Activated CD8-positive, alpha-beta memory T cell treated with anti-CD3 and anti-CD28 coated beads for 36 hours (primary cell): Measurements from ENCODE around the gene ADGRD1. TPM values are rescaled to one million over a fixed set of nuclear protein-coding genes. Genes with fewer than 3 reads are reported as not detected.

ENCODE experiments used
- CTCF ChIA-PET: fragments of 350-600 bp; sonication (Branson Sonifier 250); formaldehyde crosslinking; loops from one replicate; lab custom pipeline; 2021; ENCODE audit warnings: antibody characterized with exemption; lab: Charles Lee
- POLR2A ChIA-PET: fragments of 350-600 bp; sonication (Branson Sonifier 250); formaldehyde crosslinking; loops from one replicate; lab custom pipeline; 2021; ENCODE audit warnings: antibody characterized with exemption; lab: Charles Lee
- total RNA-seq, 2 experiments: library from RNA; stranded (reverse); gene quantifications; one replicate each; pipeline ENCODE4 v1.2.3, GENCODE V29; 2021

The ADGRD1 gene
- total RNA-seq, 2 experiments from 2014 or later = 0.57 to 0.78 TPM

DNA sequence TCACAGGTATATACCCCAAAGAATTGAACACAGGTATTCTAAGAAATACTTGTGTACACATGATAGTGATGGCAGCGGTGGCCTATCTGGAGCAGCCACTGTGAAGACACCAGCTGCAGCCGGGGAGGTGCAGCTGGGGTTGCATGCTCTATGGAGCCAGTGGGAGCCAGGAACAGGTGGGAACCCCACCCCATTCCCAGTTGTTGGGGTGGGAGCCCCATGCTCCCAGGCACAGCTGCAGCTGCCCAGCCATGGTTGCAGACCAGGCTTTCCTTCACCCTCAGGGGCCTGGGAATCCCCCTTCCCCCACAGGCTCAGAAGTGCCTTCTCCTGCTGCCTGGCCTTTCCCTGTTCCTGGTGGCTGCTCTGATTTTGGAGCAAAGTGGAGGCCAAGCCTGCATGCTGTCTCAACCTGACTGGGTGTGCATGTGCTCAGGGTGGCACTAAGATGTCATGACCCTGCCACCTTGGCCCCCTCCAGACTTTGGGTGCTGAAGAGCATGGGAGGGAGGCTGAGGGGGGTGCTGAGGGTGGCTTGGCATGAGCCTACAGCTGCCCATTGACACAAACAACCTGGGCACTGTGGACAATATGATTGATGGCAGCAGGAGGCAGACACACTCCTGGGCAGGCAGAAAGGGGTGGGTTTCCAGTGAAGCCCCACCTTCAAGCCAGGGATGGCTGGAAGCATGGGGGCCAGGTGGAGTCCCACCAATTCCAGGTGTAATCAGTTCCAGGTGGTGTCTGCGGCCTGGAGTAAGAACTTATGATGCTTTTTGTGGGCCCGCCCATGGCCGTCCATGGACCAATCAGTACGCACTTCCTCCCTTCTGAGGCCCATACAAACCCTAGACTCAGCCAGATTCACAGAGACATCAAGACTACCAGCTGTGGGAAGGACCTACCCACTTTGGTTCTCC, 234.7 kb downstream of the ADGRD1 start:
- POLR2A ChIA-PET = no interaction called here
- CTCF ChIA-PET = no interaction called here

DNA sequence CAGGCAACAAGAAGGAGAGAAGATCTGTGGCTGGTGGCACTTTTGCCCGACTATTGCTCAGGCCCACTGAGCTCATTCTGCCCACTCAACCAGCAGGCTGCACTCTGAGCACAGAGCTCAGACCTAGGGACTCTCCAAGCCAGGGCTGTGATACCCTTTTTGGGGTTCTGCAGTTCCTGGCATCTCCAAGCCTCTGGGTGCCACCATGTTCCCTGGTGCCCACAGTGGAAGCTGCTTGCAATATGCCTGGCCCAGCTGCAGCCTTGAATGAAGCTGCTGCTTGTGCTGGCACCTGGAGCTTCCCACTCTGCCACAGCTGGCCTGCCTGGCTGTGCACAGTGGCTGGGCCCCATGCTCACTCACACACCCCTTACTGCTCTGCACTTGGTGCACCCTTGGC, 236.1 kb downstream of the ADGRD1 start:
- ChIA-PET CTCF (no interaction called here), POLR2A (no interaction called here)

DNA sequence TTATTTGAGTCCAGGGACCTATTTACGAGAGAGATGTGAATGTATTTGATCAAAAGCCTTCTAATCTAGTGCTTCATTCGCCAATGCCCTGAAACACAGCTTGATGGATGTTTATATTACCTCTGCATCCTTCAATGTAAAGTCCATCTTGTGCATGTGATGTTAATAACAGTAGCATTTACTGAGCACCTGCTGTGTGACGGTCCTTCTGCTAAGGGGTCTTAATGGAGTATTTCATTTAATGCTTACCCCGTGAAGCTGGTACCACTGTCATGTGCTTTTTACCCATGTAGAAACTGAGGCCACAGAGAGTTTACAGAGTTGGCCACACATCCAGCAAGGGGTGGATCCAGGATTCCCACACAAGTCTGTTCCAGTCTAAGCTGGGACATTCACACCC, 237.3 kb downstream of the ADGRD1 start:
- ChIA-PET POLR2A (no interaction called here), CTCF (no interaction called here)

Other genes with a start within 250 kb of the ADGRD1 start
- gene RIMBP2, start 237.6 kb upstream of the ADGRD1 start, total RNA-seq = not detected
- 10 to 100 TPM; 19.0 to 19.4 TPM for gene STX2, start 114.7 kb upstream of the ADGRD1 start, total RNA-seq
- 1,000 to 10,000 TPM; 2,550 to 2,556 TPM for gene RAN, start 81.8 kb upstream of the ADGRD1 start, total RNA-seq